Measurements from ENCODE around the gene OR51A4. TPM values are rescaled to one million over a fixed set of nuclear protein-coding genes. Genes with fewer than 3 reads are reported as not detected.

OR51A4 gene, protein sequence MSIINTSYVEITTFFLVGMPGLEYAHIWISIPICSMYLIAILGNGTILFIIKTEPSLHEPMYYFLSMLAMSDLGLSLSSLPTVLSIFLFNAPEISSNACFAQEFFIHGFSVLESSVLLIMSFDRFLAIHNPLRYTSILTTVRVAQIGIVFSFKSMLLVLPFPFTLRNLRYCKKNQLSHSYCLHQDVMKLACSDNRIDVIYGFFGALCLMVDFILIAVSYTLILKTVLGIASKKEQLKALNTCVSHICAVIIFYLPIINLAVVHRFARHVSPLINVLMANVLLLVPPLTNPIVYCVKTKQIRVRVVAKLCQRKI
- total RNA-seq (2021; fragmentation: NEBNext Ultra II Directional; extraction: Animal tissue kit (Norgen Biotek cat#: 25700)) = not detected
- long read RNA-seq = 0 reads

DNA sequence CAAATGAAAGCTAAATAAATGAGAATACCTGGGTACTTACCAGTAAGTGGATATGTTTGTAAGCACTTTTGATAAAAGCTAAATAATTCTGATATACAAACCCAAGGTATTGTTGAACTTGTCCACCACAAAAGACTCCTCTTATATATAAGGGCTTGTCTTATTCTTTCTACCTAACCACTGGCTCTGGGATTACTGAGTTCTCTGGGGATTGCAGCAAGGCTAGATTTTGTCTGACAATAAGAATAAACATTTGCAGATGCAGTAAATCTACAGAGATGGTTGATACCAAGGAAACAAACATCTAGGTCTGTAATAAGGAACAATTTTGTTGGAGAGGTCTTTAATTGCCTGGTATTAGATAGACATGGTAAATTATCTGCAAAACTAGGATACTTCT, at the start of gene OR51A4:
OR51A4 (minus strand) TSS at position 101 of the 400 bp plus-strand sequence. CDS start 505 bp downstream, outside the sequence.
- TF ChIP-seq, protein P1, sequence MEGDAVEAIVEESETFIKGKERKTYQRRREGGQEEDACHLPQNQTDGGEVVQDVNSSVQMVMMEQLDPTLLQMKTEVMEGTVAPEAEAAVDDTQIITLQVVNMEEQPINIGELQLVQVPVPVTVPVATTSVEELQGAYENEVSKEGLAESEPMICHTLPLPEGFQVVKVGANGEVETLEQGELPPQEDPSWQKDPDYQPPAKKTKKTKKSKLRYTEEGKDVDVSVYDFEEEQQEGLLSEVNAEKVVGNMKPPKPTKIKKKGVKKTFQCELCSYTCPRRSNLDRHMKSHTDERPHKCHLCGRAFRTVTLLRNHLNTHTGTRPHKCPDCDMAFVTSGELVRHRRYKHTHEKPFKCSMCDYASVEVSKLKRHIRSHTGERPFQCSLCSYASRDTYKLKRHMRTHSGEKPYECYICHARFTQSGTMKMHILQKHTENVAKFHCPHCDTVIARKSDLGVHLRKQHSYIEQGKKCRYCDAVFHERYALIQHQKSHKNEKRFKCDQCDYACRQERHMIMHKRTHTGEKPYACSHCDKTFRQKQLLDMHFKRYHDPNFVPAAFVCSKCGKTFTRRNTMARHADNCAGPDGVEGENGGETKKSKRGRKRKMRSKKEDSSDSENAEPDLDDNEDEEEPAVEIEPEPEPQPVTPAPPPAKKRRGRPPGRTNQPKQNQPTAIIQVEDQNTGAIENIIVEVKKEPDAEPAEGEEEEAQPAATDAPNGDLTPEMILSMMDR (IDR thresholded peaks at IDR 0.05) = no peak
- Mint-ChIP-seq H3K4me1 (ENCODE audit: low read depth) (no peaks in the 10 kb centered on the region), H3K36me3 (ENCODE audit: low read depth) (no peaks in the 10 kb centered on the region), H3K9me3 (peaks cover 10% of the 10 kb centered on the region), H3K27me3 (ENCODE audit: insufficient read depth) (no peaks in the 10 kb centered on the region; the same call in 1 of the 2 replicates), H3K4me3 (no peak within 1 kb of the TSS), H3K27ac (no peak within 1 kb of the TSS)
- DNase-seq = no peak

DNA sequence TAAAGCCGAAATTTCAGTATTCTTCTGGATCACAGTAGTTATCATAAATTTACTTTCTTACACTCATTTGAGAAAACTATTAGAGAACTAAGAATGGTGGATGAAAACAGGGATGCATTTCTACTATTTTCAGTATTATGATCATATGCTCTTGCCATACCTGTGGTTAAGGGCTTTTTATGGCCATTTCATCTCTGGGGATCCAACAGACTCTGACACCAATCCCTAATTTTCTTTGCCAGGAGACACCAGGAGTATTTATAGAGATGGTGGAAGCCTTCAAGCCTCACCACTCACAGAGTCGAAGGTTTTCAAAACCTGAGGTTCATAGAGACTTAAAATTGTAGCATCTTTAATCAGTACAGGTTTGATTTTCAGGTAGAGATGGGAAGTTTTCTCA, 47.1 kb upstream of the OR51A4 start, which contains the start of gene OR51L1:
OR51L1 (plus strand) TSS at position 301 of the 400 bp plus-strand sequence. CDS start 4,132 bp downstream, outside the sequence.
- Mint-ChIP-seq H3K4me1 (ENCODE audit: low read depth) (no peaks in the 10 kb centered on the region), H3K27me3 (ENCODE audit: insufficient read depth) (no peaks in the 10 kb centered on the region), H3K4me3 (no peak within 1 kb of the TSS), H3K36me3 (ENCODE audit: low read depth) (no peaks in the 10 kb centered on the region), H3K27ac (no peak within 1 kb of the TSS), H3K9me3 (peaks cover 50% of the 10 kb centered on the region)
- no peak for DNase-seq
- TF ChIP-seq, protein P1 (IDR thresholded peaks at IDR 0.05) = no peak

DNA sequence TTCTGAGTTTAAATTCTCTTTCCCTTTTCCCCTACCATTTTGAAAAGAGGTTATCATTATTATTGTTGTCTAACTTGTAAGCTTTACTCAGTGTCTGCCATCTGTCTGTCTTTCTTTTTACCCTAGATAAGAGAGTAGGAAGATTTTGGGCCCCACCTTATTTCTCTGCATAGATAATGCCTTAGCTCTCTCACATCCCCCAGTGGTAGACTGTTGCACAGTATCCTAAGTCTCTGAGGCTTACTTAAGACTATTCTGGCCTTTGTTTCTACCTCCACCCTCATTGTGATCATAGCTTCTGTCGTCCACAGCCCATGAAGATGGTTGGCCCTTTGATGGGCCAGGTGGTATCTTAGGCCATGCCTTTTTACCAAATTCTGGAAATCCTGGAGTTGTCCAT, 43.7 kb upstream of the OR51A4 start:
- DNase-seq = no peak
- Mint-ChIP-seq H3K4me1 (ENCODE audit: low read depth) (no peaks in the 10 kb centered on the region), H3K27me3 (ENCODE audit: insufficient read depth) (no peaks in the 10 kb centered on the region), H3K4me3 (no peak overlapping the region), H3K36me3 (ENCODE audit: low read depth) (no peaks in the 10 kb centered on the region), H3K9me3 (peaks cover 54% of the 10 kb centered on the region), H3K27ac (no peak overlapping the region)
- TF ChIP-seq, protein P1 (IDR thresholded peaks at IDR 0.05) = no peak

DNA sequence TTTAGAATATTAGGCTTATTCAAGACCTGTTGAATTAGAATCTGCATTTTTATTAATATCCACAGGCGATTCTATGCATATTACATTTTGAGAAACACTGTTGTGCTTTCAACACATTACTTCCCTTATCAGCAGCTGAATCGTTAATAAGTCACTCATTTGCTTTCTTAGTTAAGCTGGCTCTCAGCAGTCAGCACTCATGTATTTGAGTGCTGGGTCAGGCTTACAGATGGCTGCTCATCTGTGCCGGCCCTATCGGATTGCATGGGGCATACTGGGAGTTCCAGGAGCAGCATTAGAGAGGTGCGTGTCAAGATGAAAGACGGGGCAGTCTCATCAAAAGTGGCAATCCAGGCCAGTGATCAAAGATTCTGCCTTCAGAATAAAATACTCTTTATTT, 36.4 kb upstream of the OR51A4 start:
- H3K9me3 Mint-ChIP-seq = peaks cover 24% of the 10 kb centered on the region
- no peaks in the 10 kb centered on the region for H3K36me3 Mint-ChIP-seq (ENCODE audit: low read depth)

DNA sequence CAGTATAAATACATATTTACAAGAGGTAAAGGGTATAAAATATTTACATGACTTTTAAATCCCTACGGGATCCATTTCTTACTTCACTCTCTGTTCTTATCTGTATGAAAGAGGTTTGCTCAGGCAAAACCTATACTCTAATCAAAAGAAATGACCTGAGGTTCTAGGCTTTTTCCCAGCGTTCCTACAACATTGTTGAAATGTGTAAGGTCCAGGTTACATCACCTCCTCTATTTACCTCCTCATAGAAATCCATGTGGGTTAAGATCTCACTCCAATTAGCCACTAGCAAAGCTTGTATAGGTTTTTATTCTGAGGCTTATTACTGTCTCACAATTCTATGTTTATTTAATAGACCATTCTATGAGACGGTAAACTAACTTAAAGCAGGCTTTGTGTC, 35.3 kb upstream of the OR51A4 start:
- no peak overlapping the region for H3K27ac Mint-ChIP-seq
- H3K4me3 Mint-ChIP-seq = no peak overlapping the region
- TF ChIP-seq, protein P1 (IDR thresholded peaks at IDR 0.05) = no peak
- H3K27me3 Mint-ChIP-seq (ENCODE audit: insufficient read depth) = no peaks in the 10 kb centered on the region
- H3K4me1 Mint-ChIP-seq (ENCODE audit: low read depth) = no peaks in the 10 kb centered on the region
- no peaks in the 10 kb centered on the region for H3K36me3 Mint-ChIP-seq (ENCODE audit: low read depth)
- no peak for DNase-seq
- H3K9me3 Mint-ChIP-seq = peaks cover 24% of the 10 kb centered on the region

More for the DNA sequence above, 36.4 kb upstream of the OR51A4 start:
- Mint-ChIP-seq H3K27me3 (ENCODE audit: insufficient read depth) (no peaks in the 10 kb centered on the region), H3K4me1 (ENCODE audit: low read depth) (no peaks in the 10 kb centered on the region), H3K27ac (no peak overlapping the region), H3K4me3 (no peak overlapping the region)
- DNase-seq = no peak
- TF ChIP-seq, protein P1 (IDR thresholded peaks at IDR 0.05) = no peak

All from HFFc6 (cell line).